T-helper 17 cell (primary cell): ENCODE results near the gene ZNF619. TPM values are rescaled to one million over a fixed set of nuclear protein-coding genes. Genes with fewer than 3 reads are reported as not detected.
A peak's percentile ranks its signal among the peaks of the same experiment; 100 is the strongest.

ENCODE experiments used
- ATAC-seq: fragments of 150-1000 bp; cut with Tn5 transposase; 2 replicates; pipeline ENCODE4 v1.10.0; 2021; ENCODE audit warnings: mild to moderate bottlenecking, moderate library complexity
- DNase-seq, 3 donors: peaks; one replicate each; pipeline versions ENCODE4 v3.0.0 to v3.0.0-alpha.2; 2020 to 2021
- H3K9me3 ChIP-seq: one replicate; pipeline ENCODE4 v1.7.0; 2013; ENCODE audit warnings: low read length, mild to moderate bottlenecking; ENCODE audit not compliant: control insufficient read depth, poor library complexity, severe bottlenecking
- H3K27ac Mint-ChIP-seq: one replicate; pipeline ENCODE4 v1.8.0; 2022; ENCODE audit warnings: mild to moderate bottlenecking, moderate library complexity, mixed read lengths
- H3K27me3 Mint-ChIP-seq: one replicate; pipeline ENCODE4 v1.8.0; 2022; ENCODE audit warnings: mixed read lengths
- H3K36me3 Mint-ChIP-seq: one replicate; pipeline ENCODE4 v1.8.0; 2022; ENCODE audit warnings: low read depth, mixed read lengths
- H3K4me1 Mint-ChIP-seq: one replicate; pipeline ENCODE4 v1.8.0; 2022; ENCODE audit warnings: mild to moderate bottlenecking, mixed read lengths
- H3K4me3 Mint-ChIP-seq: one replicate; pipeline ENCODE4 v1.8.0; 2022; ENCODE audit warnings: mild to moderate bottlenecking, moderate library complexity, mixed read lengths
- total RNA-seq, 4 donors: library from RNA in 2 of 4; stranded (reverse) in 2 of 4; gene quantifications; one replicate each; pipeline ENCODE4 v1.2.3 and lab custom pipeline; 2022 to 2026

Gene ZNF619
- total RNA-seq, 2 donors from 2014 or later = 5.0 to 8.4 TPM

DNA sequence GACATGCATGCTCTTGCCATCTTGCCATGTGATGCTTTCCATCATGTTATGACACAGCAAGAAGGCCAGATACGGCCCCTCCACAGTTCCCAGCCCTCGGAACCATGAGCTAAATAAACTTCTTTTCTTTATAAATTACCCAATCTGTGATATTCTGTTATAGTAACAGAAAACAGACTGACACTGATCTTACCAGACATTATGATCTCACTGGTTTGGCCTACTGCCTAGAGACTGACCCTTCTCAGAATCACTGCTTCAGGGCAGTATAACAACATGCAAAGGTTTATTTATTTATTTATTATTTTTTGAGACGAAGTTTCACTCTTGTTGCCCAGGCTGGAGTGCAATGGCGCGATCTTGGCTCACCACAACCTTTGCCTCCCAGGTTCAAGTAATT, 14.0 kb downstream of the ZNF619 start:
- H3K4me1 Mint-ChIP-seq = peaks cover 3% of the 10 kb centered on the region
- peaks cover 5% of the 10 kb centered on the region for H3K9me3 ChIP-seq
- DNase-seq (no peak), ATAC-seq (no peak)
- H3K4me3 Mint-ChIP-seq = no peak overlapping the region
- no peaks in the 10 kb centered on the region for H3K27me3 Mint-ChIP-seq
- peaks cover 11% of the 10 kb centered on the region for H3K36me3 Mint-ChIP-seq
- no peak overlapping the region for H3K27ac Mint-ChIP-seq

DNA sequence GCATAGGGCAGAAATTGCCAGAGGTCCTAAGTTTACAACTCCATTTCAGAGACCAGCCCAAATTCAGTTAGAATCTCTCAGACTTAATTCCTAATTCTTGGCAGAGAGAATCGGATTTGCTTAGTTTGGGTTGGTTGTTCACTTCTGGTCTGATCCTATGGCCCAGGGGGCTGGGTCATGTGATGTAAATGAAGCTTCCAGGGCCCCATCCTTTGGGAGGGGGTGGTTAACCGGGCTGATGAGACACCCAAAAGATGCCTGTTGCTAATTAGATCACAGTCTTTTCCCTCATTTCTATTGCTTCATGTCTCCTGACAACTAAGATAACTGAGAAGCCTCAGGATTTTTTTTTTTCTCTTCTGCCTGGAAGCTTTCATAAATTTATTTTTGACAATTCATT, 17.8 kb downstream of the ZNF619 start:
- no peak overlapping the region for H3K4me3 Mint-ChIP-seq
- no peaks in the 10 kb centered on the region for H3K9me3 ChIP-seq
- H3K36me3 Mint-ChIP-seq = peaks cover 2% of the 10 kb centered on the region
- no peak overlapping the region for H3K27ac Mint-ChIP-seq
- ATAC-seq = no peak
- H3K27me3 Mint-ChIP-seq = no peaks in the 10 kb centered on the region
- no peak for DNase-seq
- peaks cover 3% of the 10 kb centered on the region for H3K4me1 Mint-ChIP-seq

DNA sequence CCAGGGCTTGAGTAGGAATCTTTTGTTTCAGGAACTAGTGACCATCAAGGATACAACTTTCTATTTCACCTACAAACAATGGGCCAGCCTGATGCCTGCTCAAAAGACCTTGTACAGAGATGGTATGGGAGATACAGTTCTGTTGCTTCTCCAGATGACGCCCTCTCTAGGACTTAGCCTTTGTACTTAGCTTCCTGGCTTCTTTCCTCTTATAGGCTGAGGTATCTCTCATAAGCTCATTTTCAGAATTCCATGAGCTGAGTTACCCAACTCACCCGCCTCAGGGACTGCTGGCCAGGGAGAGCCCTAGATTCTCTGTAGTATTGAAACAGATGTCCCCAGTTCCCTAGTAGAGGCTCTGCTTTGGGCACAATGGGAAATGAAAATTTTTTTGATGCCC, 20.4 kb downstream of the ZNF619 start:
- peaks cover 7% of the 10 kb centered on the region for H3K4me1 Mint-ChIP-seq
- peaks cover 2% of the 10 kb centered on the region for H3K36me3 Mint-ChIP-seq
- no peak overlapping the region for H3K4me3 Mint-ChIP-seq
- no peaks in the 10 kb centered on the region for H3K27me3 Mint-ChIP-seq
- DNase-seq (no peak), ATAC-seq (no peak)
- H3K27ac Mint-ChIP-seq = no peak overlapping the region
- H3K9me3 ChIP-seq = no peaks in the 10 kb centered on the region

DNA sequence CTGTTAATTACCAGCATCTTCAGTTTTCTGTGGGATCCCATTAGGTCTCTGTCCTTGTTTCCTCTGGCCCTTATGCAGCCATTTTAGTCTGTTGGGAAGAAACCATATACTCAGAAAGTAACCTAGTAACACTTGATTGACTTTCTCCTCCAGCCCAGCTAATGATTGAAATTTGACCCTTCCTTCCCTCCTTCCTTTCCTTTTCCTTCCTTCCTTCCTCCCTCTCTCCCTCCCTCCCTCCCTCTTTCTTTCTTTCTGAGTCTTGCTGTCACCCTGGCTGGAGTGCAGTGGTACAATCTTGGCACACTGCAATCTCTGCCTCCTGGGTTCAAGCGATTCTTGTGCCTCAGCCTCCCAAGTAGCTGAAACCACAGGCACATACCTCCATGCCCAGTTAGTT, 23.0 kb downstream of the ZNF619 start:
- DNase-seq (no peak), ATAC-seq (no peak)
- Mint-ChIP-seq H3K27ac (no peak overlapping the region), H3K4me3 (no peak overlapping the region), H3K36me3 (peaks cover 2% of the 10 kb centered on the region), H3K4me1 (peaks cover 5% of the 10 kb centered on the region), H3K27me3 (no peaks in the 10 kb centered on the region)
- no peaks in the 10 kb centered on the region for H3K9me3 ChIP-seq

DNA sequence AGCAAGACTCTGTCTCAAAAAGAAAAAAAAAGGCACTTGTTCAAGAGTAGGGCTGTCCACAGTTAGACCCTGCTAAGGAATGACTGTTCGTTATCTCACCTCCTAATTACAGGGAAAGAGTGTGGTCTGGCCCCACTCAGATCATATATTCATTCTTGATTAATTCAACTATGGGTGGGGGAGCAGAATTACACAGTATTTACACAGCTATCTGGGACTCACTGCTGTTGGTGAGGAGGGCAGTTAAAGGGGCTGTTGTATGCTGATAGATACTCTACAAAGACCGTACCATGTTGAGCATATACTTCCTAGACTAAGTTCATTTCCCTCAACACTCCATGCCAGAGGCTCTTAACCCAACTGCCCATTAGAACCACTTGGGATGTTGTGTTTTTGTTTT, 25.1 kb downstream of the ZNF619 start:
- no peaks in the 10 kb centered on the region for H3K36me3 Mint-ChIP-seq
- ATAC-seq = no peak

DNA sequence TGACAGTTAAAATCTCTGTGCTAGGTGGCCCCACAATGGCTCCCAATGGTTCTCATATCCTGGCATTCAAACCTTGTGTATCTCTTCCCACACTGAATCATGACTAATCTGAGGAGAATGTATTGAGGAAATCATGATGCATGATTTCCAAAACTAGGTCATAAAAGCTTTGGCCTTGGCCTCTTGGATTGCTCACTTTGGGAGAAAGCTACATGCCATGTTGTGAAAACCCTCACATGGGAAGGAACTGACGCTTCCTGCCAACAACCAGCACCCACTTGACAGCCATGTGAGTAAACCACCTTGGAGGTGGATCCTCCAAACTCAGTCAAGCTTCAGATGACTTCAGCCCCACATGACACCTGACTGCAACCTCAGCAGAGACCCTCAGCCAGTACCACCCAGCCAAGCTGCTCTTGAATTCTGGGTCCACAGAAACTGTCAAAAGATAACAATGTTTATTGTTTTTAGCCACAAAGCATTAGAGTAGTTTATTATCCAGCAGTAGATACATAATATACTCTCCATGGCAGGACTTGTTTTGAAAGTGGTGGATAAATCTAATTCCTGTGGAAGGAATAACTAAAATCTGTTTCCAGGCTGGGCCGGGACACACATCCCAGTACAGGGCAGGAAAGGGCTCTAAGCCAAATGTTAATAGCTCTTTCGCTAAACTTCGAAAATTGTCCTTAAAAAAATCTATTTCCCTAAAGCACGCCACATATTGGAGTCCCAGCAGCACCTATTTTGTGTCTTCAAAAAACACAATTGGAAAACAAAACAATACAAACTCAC, 27.9 kb downstream of the ZNF619 start:
- DNase-seq = no peak

More for the DNA sequence above, 25.1 kb downstream of the ZNF619 start:
- H3K27me3 Mint-ChIP-seq = no peaks in the 10 kb centered on the region
- H3K4me1 Mint-ChIP-seq = peaks cover 8% of the 10 kb centered on the region
- H3K9me3 ChIP-seq = no peaks in the 10 kb centered on the region
- no peak overlapping the region for H3K4me3 Mint-ChIP-seq
- DNase-seq = no peak
- no peak overlapping the region for H3K27ac Mint-ChIP-seq

DNA sequence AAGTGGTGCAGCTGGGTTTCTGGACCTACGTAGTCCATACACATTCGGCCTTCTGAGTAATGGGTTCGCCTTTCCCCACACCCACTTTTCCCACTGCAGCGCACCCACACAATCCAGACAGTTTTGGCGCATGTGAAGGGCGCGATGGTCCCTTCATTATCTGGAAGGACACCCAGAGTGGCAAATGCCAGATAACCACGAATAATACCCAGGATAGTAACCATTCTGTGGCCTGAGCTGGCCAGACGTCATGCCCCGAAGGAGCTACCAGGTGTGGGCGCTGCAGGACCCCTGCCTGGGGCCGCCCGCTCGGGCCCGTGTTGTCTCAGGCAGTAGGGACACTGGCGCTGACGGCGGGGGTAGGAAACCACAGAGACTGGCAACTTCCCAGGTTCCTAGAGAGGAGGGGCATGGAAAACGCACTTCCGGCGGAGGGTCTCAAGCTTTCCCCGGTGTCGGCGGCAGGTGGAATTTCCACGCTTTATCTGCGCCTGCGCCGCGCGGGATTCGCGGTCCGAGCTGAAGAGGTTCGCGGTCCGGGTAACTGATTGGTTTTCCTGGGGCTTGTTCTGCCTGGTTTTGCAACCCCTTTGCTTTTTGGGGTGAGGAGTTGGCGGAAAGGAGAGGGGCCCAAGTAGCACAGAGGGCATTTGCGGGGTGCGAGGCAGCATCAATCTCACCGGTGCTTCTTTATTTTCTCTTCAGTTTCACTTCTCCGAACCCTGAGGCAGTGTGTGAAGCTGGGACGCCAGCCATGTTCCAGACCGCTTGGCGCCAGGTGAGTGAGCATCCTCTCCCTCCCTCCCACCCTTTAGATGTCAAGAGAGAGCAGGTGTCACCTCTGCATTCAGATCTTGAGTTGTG, 28.9 kb downstream of the ZNF619 start, which contains the start of gene ZNF620:
TSS of gene ZNF620 (plus strand) at position 441 of the 864 bp plus-strand sequence. CDS start at position 755, 314 bp downstream.
- peaks cover 12% of the 10 kb centered on the region for H3K4me1 Mint-ChIP-seq
- H3K27ac Mint-ChIP-seq = peak within 1 kb of the TSS; percentile 81
- no peaks in the 10 kb centered on the region for H3K27me3 Mint-ChIP-seq
- peak within 1 kb of the TSS; percentile 91 for H3K4me3 Mint-ChIP-seq
- H3K36me3 Mint-ChIP-seq = peaks cover 6% of the 10 kb centered on the region
- ATAC-seq (peak; percentile 84), DNase-seq (peak; percentile 8 to 26 (median 19))
- H3K9me3 ChIP-seq = no peaks in the 10 kb centered on the region

More for the DNA sequence above, 27.9 kb downstream of the ZNF619 start:
- H3K27me3 Mint-ChIP-seq = no peaks in the 10 kb centered on the region
- peaks cover 13% of the 10 kb centered on the region for H3K4me1 Mint-ChIP-seq
- H3K27ac Mint-ChIP-seq = no peak overlapping the region
- H3K4me3 Mint-ChIP-seq = peak overlapping the region; percentile 91
- H3K9me3 ChIP-seq = no peaks in the 10 kb centered on the region
- peaks cover 4% of the 10 kb centered on the region for H3K36me3 Mint-ChIP-seq
- ATAC-seq = no peak

DNA sequence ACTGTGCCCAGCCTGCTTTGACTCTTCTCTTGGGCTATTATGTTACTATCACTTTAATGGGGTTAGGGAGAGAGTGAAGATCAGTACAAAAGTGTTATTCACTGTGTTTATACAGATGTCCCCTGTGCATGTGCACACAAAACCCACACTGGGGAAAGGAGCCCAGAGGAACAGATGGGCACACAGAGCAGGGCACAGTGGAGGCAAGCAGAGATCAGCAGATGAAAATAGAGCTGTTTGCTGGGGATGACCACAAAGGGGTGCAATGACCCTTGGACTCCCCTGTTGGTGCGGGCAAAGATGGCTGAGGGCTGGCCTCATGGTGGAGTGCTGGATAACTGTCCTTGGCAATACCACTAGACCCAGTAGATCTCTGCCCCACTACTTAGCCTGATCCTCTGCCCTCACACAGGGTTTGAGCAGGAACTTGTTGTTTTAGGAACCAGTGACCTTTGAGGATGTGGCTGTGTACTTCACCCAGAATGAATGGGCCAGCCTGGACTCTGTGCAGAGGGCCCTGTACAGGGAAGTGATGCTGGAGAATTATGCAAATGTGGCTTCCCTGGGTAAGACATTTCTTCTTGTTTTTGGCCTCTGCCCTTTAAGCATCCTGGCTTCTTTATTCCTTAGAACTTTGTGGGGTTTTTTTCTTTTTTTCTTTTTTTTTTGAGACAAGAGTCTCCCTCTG, 34.3 kb downstream of the ZNF619 start:
- no peaks in the 10 kb centered on the region for H3K9me3 ChIP-seq
- no peak for ATAC-seq
- Mint-ChIP-seq H3K4me1 (peaks cover 14% of the 10 kb centered on the region), H3K27me3 (no peaks in the 10 kb centered on the region), H3K27ac (no peak overlapping the region), H3K36me3 (peaks cover 11% of the 10 kb centered on the region), H3K4me3 (no peak overlapping the region)
- no peak for DNase-seq

DNA sequence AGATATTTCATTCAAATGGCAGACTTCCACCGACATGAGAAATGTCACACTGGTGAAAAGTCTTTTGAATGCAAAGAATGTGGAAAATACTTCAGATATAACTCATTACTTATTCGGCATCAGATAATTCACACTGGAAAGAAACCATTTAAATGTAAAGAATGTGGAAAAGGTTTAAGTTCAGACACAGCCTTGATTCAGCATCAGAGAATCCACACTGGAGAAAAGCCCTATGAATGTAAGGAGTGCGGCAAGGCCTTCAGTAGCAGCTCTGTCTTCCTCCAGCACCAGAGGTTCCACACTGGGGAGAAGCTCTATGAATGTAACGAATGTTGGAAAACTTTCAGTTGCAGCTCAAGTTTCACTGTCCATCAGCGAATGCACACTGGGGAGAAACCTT, 39.3 kb downstream of the ZNF619 start:
- H3K27ac Mint-ChIP-seq = no peak overlapping the region
- H3K4me3 Mint-ChIP-seq = no peak overlapping the region
- H3K4me1 Mint-ChIP-seq = peaks cover 2% of the 10 kb centered on the region
- H3K27me3 Mint-ChIP-seq = no peaks in the 10 kb centered on the region
- ATAC-seq (no peak), DNase-seq (no peak)
- no peaks in the 10 kb centered on the region for H3K9me3 ChIP-seq
- H3K36me3 Mint-ChIP-seq = peaks cover 3% of the 10 kb centered on the region

DNA sequence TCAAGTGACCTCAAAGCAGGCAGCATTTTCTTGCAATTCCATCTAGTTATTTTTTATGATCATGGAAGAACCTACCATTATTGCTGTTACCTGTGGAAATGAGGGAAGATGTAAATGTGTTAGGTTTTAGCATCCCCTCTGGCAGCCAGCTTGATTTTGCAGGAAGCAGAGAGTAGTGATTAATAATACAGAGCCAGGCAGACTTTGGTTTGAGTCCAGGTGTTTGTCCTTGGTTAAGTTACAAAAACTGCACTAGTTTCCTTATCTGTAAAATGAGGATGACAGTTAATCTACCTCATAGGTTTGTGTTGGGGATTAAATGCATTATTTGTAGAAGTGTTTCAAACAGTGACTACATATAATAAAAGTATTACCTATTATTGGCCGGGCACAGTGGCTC, 41.1 kb downstream of the ZNF619 start:
- Mint-ChIP-seq H3K4me1 (peaks cover 4% of the 10 kb centered on the region), H3K27ac (no peak overlapping the region), H3K36me3 (peaks cover 3% of the 10 kb centered on the region), H3K27me3 (no peaks in the 10 kb centered on the region), H3K4me3 (no peak overlapping the region)
- H3K9me3 ChIP-seq = no peaks in the 10 kb centered on the region
- DNase-seq = no peak
- ATAC-seq = no peak

DNA sequence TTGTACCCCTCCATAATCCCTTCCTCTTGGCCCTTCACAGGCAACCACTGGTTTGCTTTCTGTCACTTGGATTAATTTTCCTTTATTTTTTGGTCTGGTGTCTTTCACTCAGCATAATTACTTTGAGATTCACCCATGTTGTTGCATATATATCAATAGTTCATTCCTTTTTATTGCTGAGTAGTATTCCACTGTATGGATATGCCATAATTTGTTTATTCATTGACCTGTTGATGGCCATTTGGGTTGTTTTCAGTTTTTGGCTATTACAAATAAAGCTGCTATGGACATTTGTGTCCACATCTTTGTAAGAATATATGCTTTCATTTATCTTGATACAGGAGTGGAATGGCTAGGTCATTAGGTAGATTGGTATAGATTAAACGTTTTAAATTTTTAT, 41.9 kb downstream of the ZNF619 start:
- Mint-ChIP-seq H3K4me3 (no peak overlapping the region), H3K27me3 (no peaks in the 10 kb centered on the region), H3K27ac (no peak overlapping the region), H3K36me3 (peaks cover 3% of the 10 kb centered on the region), H3K4me1 (peaks cover 6% of the 10 kb centered on the region)
- no peak for DNase-seq
- ATAC-seq = no peak
- no peaks in the 10 kb centered on the region for H3K9me3 ChIP-seq

DNA sequence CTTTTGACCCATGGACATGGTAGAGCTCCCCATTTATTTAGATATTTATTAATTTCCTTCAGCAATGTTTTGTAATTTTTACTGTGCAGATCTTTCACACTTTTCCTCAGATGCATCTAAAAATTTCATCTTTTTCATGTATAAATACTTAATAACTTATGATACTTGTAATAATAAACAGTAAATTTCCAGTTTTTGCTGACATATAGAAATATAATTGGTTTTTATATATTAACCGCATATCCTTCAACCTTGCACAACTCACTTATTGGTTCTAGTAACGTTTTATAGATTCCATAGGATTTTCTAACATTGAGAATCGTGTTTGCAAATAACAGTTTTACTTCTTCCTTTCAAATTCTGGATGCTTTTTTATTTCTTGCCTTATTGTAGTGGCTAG, 44.3 kb downstream of the ZNF619 start:
- DNase-seq (no peak), ATAC-seq (no peak)
- Mint-ChIP-seq H3K36me3 (no peaks in the 10 kb centered on the region), H3K27me3 (no peaks in the 10 kb centered on the region), H3K4me1 (peaks cover 21% of the 10 kb centered on the region), H3K4me3 (no peak overlapping the region), H3K27ac (no peak overlapping the region)
- H3K9me3 ChIP-seq = no peaks in the 10 kb centered on the region

DNA sequence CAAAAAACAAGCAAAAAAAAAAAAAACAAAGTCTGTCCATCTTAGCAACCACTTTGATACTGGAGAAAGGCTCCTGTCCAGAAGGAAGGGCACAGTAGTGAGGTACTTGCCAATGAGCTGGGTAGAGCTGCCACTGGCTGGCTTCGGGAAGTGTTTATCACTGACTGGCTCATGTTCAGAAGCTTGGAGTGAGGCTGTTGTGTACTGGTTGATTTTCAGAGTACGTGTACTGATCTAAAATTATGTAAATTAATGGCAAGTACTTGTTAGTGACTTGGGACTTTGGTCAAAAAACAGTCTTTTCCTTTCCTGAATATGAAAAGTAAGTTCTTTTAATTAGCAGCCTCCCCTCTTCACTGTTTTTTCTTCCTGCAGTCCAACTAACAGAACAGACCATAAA, 46.9 kb downstream of the ZNF619 start:
- Mint-ChIP-seq H3K36me3 (peaks cover 11% of the 10 kb centered on the region), H3K4me1 (peaks cover 29% of the 10 kb centered on the region), H3K27me3 (no peaks in the 10 kb centered on the region), H3K4me3 (peak overlapping the region; percentile 95), H3K27ac (peak overlapping the region; percentile 96)
- ATAC-seq = no peak
- DNase-seq = no peak
- no peaks in the 10 kb centered on the region for H3K9me3 ChIP-seq
